ENCODE measurements around the gene PDZD2.

- TF ChIP-seq CTCF (conservative IDR thresholded peaks at IDR 0.05), result no peak
- no peak for TF ChIP-seq EZH2 (IDR thresholded peaks at IDR 0.05; ENCODE audit: low read depth)
Measured at GRCh38 chr5:32023816-32024215, 384.9 kb downstream of the PDZD2 start.

All from PC-9 (cell line).